NOMO-1 (cell line): ENCODE data around the gene EML1.
"Not testable (repeated sequence)": the region's sequence is repeated elsewhere in the genome, so short reads cannot be mapped to it uniquely, and the experiment has no call there.

Experiments
- DNase-seq, 2 experiments: peaks; one replicate each; lab custom pipeline; 2025; ENCODE audit not compliant: unreplicated experiment in 2 of 2; lab: John Stamatoyannopoulos, UW

Gene EML1

DNA sequence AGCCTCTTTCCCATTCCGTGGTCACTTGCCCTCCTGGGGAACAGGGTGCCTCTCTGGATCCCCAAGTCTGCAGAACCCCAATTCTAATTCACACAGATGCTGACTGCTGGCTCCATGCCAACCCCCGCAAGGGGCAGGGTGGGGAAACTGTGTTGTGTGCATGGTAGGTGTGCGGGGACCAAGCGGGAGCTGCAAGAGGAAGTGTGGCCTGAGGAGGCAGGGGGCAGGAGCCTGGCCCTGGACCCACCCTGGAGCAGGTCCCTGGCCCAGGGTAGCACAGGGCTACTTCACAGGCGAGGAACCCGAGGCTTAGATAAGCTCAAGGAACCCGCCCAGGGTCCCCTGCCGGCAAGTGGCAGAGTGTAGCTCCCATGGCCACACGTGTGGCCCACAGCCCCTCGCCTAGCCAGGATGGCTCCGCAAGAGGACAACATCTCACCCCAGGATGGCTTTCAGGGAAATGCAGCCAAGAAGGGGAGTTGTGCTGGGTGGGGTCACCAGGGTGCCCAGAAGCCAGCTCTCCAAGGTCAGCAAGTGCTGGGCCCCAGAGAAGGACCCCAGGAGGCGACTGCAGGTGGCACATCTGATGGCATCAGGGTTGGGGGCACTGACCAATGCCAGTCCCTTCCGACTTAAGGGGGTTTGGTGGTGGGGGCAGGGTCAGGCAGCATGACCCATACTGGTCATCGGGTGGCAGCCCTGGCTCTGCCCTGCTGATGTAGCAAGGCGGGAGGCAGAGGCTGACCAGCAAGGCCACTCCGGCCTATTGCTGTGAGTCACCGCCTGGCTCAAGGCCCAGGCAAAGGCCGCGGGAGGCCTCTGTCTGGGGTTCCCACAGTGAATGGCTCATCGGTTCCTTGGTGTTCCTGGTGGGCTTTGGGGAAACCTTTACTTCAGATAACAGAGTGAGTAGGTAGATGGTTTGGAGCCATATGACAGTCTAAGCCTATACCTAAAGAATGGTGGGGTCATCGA is 37.3 kb upstream of the EML1 start:
- DNase-seq, result no peak

DNA sequence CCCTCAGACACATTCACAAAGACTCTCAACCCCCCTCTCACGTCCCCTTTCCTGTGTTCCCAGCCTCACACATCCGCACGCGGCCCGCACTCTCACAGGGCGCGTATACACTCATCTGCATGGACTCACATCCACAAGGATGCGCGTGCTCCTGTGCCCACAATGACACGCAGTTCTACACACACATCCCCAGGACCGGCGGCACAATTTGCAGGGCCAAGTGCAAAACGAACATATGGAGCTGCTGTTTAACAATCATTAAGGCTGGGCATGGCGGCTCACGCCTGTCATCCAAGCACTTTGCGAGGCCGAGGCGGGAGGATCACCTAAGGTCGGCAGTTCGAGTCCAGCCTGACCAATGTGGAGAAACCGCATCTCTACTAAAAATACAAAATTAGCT is 36.4 kb upstream of the EML1 start:
- DNase-seq, result no peak

DNA sequence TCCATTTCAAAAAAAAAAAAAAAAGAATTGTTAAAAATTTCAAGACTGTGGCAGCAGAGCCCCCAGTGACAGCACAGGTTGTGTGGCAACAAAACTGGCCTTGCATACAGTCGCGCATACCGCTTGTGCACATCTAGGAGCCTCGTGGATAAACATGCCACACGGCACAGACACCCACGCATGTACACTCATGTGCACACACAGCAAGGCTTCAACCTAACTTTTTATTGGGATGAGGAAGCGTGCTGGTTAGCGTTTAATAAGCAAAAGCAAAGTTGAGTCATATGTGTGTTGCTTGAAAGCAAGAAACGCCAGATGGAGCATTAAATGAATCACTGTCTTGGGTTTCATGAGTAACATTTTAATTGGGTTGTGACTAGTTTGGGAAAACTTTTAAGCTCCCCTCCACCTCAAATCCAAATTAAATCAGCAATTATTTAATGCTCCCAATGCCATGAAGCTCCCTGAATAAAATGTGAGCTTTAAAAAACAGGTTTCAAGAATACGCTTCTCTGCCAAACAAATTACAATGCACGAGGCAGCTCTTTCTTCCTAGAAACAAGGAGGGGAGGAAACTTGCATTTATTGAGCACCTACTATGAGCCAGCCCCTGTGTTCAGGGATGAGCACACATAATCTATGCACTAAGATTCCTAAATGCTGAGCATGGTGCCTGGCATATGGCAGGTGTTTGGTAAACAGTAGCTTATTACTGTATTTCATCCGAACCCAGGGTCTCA is 35.7 kb upstream of the EML1 start:
- no peak for DNase-seq

DNA sequence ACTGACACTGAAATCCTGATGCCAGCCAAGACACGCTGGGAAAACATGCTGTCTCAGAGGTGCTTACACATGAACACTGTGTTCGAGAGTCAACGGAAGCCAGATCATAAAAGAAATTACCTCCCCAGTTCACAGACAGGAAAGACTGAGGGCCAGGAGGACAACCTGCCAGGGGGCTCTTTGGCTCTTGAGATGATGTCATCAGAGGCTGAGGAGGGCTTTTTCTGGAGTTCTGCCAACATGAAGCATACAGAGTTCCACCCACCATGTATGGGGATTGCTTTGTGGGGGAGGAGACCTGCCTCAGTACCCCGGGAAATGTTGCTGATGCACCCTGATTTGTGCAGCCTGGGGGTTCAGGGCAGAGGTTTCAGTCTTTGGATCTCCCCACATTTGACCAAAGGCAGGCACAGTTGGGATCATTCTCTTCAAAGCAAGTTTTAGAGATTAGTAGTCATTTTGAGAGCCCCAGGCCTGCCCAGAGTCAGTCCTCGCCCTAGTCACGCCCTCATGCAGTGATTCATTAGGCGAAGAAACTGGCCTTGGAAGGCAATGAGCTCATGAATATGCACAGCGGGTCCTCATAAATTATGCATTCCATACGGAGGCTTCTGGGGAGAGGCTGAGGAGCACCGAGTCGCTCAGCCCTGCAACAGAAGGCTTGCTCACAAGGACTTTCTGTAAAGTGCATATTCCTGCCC is 34.9 kb upstream of the EML1 start:
- DNase-seq, result no peak

DNA sequence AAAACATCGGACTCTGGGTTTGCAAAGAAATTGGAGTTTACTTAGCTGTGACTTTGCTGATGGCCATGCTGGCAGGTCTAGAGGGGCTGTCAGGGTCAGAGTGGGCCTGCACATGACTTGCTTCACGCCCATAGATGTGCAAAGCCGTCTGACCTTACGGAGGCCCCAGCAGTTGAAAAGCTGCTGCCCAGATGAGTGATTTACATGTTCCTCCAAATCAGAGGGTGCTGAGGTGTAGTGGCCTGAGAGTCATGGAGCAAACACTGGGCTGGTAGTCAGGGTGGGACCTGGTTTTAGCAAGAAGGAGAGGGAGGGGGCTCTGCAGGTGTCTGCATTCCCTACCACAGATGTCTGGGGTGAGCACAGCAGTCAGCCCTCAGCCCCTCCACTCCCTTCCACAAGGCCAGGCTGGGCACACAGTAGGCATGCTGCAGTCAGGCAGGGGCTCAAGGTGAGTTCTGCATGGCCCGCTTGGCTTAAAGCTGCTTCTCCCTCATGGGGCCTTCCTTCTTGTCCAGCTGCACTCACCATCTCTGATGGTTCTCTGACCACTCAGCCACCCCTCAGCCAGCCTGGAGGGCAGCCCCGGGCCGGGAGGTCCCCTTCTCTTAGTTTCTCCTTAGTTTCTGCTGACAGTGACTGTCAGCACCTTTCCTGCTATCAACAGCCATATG is 34.2 kb upstream of the EML1 start:
- no peak for DNase-seq

DNA sequence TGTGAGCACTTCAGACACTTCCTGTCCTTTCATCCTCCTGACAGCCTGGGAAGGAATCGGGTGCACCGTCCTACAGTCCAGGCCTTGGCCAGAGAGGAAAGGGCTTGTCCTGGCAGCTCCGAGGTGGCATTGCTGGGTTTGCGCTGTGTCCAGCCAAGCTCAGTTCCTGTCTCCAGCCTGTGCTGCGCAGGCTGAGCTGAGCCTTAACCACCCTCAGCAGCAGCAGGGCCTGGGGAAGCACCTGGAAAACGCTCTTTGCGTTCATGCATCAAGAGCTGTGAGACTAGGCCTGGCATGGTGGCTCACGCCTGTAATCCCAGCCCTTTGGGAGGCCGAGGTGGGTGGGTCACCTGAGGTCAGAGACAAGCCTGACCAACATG is 33.7 kb upstream of the EML1 start:
- no peak for DNase-seq

DNA sequence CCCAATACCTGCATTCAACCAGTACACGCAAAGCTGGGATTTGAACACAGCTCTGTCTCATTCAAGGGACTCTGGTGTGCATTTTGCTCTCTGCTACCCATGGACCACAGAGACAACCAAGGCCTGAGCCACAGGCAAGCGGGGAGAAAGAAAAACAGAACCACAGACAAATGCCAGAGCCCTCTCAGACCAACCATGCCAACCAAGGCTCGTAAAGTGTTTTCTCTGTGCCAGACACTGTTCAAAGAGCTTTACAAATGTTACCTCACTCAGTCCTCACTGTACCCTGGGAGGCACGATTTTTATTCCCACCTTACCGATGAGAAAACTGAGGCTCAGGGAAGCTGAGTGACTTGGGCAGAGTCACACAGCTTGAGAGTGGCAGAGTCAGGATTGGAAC is 32.4 kb upstream of the EML1 start:
- DNase-seq, result no peak

DNA sequence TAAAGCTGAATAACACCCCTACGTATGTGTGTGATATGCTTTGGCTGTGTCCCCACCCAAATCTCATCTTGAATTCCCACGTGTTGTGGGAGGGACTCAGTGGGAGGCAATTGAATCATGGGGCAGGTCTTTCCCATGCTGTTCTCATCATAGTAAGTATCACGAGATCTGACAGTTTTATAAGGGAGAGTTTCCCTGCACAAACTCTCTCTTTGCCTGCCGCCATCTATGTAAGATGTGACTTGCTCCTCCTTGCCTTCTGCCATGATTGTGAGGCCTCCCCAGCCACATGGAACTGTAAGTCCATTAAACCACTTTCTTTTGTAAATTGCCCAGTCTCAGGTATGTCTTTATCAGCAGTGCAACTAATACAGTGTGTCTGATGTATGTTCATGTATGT is 30.3 kb upstream of the EML1 start:
- not testable (repeated sequence) for DNase-seq

DNA sequence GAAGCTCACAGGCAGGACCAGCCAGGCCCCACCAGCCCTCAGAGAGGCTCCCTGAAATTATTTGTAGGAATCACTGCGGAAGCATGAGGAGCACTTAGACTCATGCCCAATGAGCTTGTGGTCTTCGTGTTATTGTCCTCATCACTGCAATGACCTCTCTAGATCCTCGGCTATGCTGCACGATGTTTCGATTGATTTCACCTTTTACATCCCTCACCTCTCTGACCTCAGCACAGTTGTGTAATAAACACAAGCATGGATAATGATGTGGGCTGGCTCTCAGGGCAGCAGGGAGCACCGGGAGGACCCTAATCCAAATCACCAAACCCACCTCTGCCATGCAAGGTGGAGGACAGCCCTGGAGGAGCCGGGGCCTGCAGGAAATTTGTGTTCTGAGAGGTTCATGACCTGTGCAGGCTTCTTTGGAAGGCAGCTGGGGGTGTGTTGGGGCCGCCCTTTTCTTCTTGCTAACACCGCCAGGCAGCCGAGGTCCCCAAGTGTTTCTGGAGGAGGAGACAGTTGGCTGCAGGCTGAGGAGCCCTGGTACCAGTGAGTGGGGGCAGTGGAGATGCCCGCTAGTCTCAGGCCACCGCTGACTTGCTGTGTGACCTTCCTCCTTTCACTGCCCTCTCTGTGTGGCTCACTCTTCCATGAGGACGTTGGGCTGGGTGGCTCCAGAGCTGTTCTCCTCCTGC is 29.5 kb upstream of the EML1 start:
- DNase-seq, result no peak

DNA sequence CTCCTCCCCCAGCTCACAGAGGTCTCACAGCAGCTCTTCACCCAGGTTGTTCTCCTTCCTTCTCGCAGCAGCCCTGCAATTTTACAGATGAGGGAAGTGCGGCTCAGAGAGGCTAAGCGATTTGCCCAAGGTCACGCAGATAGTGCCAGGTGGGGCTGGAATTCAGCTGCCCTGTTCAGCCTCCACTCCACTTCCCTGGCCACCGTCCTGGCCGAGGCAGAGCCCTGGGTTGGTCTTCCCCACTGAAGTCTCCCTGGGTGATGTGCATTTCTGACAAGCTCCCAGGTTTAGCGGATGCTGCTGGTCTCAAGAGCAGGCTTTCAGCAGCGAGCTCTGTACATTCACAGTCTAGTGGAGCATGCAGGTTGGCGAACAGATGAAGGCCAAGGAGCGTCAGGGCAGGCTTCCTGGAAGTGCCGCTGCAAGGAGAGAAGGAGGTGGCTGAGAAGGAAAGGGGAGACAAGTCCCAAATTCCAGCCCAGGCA is 28.9 kb upstream of the EML1 start:
- DNase-seq, result no peak

DNA sequence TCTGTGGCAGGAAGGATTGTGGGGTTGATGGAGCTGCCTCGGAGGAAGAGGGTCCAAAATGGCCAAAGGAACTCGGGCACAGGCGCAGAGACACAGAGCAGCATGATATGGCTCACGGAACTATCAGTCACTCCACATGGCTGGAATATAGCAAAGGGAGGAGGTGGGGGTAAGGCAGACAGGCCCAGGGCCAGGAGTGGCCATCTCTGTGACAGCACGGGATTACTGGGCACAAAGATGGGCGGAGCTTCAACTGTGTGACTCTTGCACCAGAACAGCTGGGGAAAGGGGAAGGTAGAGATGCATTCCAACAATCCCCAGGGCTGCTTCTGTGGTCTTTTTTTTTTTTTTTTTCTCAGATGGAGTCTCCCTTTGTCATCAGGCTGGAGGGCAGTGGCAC is 24.8 kb upstream of the EML1 start:
- no peak for DNase-seq

DNA sequence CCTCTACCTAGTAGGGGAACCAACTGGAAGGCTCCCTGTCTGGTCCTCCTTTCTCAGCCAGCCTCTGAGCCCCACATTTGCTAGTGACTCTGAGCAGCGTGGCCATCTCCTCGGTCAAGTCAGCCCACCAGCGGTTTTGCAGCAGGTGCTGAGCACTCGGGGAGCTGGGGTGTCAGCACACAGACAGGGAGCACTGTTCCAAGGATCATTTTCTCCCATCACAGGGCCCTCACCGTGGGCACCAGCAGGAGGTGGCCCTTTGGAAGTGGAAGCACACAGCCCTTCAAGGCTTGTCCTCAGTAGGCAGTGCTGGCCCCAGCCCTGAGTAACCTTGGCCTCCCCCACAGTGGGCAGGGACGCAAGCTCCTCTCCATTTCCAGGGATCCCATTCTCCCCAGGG is 24.1 kb upstream of the EML1 start:
- no peak for DNase-seq

DNA sequence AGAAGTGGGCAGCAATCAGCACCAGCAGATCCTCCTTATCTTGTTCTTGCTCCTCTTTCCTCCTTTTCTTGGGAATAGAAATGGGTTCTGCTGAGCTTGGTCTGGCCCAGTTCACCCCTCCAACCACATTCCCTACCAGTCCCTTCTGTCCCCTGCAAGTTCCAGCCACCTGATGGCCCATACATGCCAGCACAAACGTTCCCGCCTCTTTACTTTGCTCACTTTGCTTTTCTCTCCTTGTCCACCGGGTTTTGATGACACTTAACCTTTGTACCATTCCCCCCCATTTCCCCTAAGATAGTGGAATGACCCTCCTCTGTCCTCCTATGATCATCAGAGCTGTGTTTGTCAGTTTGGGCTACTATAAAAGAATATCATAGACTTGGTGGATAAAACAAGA is 23.4 kb upstream of the EML1 start:
- DNase-seq, result no peak

DNA sequence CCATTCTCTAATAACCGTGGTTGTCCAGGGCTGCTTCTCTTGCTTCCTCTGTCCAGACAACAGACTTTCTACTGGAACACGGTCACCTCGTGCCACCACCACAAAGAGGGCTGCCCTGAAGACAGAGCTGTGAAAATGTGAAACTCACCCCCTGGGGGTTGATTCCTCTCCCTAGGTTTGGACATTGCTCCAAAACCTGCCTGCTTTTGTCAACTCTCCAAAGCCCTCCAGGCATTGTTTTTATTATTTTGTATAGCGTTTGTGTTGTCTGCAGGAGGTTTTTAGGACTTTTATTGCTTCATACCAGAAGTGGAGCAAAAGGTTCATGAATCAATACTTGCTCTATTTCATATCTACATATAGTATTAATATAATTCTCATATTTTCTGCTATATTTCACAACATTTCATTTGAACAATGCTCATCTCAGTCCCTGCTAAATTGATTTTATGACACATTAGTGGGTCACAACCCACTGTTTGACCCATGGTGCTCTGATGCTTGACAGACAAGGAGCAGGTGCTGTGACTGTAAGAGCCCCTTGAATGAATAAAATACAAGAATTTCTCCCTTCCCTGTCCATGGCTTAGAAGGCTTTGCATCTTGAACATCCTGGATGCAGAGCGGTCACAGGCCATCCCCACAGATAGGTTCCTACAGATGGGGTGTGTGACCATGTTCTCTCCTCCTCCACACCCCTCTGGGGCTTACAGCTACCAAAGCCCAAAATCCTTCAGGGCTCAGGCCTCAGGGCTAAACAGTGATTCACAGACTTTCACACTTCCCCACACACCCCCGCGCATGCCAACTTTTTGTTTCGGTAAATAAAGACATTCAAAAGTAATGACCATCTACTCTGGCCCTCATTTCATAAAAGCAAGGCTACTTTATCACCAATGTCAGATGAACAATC is 20.6 kb upstream of the EML1 start:
- DNase-seq, result no peak

DNA sequence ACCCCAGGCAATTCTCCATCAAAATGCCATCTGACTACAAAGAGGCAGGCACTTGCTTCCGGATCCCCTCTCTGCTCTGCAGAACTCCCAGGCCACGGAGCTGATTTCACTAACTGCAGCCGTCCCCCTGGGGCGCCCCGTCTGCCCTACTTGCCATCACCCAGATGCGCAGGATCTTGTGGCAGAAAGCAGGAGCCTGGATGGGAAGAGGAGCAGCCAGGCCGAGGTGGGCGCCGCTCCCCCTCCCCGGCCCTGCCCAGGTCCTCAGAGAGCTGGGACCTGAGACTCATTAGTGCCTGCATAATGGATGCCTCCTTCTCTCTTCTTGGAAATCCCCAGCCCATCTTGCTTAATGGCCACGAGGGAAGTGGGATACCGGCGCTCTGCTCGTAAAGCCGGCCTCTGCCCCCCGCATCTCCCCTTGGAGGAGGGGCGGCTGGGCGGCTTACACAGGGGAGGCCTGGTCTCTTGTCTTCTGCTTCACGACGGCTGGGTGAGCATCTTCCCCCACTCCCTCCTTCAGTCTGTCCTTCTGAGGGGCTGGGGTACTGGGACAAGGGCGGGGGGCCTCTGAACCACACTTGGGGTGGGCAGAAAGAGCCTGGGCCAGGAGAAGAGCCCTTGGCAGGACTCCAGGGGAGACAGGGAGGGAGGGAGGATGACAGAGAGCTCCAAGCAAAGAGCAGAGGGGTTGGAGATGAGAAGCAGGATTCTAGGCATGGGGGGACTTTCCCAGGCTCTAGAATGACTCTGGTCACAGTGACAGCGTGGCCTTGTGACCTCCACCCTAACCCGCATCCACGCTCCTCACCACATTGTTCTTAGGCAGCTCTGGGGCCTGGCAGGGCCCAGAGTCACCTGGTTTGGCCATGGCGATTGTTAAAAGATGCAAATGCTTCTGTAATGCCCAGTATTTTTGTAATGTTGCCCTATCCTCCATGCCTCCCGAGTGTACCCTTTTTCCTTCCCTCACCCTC is 19.4 kb upstream of the EML1 start:
- DNase-seq, result no peak

DNA sequence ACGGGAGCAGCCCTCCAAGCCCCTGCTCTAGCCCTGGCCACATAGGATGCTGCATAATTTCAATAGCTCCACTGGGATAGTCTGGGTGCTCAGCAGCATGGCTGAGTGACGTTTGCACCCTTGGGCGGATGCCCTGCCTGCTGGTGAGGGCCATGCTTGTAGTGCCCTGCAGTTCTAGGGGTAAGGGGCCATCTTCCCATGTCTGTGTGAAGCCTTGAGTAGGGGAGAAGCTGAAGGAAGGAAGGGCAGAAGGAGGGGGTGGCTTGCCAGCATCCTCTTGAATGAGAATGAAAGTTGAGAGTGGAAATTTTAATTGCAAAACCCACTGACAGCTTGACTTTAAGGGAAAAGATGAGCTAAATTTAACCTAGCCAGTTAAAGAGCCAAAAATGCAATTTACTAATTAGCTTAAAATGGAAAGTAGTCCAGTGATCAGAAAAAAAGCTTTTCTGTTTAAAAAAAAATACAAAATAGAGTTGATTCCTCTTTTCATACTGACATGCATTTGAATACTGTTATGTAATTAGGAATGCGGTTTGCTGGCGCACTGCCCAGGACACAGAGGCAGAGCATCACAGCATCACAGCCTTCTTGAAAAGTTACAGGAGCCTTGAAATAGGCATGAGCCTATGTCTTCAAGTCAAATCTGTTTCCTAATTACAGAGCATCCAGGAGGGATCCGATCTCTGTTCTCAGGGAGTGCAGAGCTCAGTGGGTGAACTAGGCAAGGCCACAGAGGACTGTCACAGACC is 18.5 kb upstream of the EML1 start:
- DNase-seq, result no peak

DNA sequence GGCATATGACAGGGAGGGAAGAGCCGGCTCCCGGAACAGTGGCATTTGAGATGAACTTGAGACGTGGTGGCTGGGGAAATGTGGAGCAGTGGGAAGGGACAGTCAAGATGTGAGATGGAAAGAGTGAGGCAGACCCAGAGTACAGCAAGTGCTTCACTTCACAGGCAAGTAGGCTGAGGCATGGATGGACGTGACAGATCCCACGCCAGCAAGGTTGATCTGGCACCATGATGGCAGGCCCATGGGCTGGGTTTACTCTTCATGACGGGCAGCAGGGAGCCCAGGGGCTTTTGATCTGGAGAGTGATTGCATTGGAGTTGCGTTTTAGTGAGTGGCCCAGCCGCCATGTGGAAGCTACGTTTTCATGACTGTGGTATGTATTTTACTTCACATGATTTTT is 17.9 kb upstream of the EML1 start:
- no peak for DNase-seq
